Stimulated activated CD8-positive, alpha-beta memory T cell treated with anti-CD3 and anti-CD28 coated beads, Interleukin-12 subunit alpha, Interleukin-12 subunit beta, amount 100 ng/mL, for 1 hour (primary cell): ENCODE results near the gene WFDC13.
"Not testable (repeated sequence)": the region's sequence is repeated elsewhere in the genome, so short reads cannot be mapped to it uniquely, and the experiment has no call there.

Source experiments
- DNase-seq: peaks from one replicate; pipeline ENCODE4 v3.0.0-alpha.2; 2020; ENCODE audit warnings: low read depth

WFDC13 gene, protein sequence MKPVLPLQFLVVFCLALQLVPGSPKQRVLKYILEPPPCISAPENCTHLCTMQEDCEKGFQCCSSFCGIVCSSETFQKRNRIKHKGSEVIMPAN

DNA sequence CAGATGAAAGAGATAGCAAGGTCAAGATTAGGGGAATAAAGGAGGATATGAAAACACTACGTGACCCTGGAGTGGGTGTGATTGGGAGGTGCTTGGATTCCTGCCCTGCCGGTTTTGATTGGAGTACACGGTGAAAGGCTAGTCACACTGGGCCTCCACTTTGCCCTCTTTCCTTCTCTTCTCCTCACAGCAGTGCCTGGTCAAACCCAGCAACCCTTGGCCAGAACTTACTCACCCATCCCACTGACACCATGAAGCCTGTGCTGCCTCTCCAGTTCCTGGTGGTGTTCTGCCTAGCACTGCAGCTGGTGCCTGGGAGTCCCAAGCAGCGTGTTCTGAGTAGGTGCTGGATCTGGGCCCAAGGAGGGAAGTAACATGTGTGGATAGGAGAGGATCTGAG lies at the start of gene WFDC13:
Gene WFDC13, plus strand, starts transcription at position 166 of the 400 bp plus-strand sequence. Its CDS starts 86 bp downstream, at position 252.
- DNase-seq = no peak

GRCh38 chr20:45657038-45657437 lies 44.8 kb upstream of the WFDC13 start:
- not testable (repeated sequence) for DNase-seq

DNA sequence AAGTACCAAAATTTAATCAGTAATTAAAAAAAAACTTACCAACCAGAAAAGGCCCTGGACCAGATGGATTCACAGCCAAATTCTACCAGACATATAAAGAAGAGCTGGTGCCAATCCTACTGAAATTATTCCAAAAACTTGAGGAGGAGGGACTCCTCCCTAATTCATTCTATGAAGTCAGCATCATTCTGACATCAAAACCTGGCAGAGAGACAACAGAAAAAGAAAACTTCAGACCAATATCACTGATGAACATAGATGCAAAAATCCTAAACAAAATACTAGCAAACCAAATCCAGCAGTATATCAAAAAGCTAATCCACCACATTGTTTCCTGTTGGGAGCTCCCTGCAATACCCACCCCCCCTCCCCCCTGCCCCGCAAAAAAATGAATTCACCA lies 31.7 kb upstream of the WFDC13 start, which contains the start of gene WFDC11:
Gene WFDC11, minus strand, starts transcription at position 101 of the 400 bp plus-strand sequence. CDS start 19,639 bp downstream, outside the sequence.
- no peak for DNase-seq

- no peak for DNase-seq
These were observed 29.1 kb upstream of the WFDC13 start for GRCh38 chr20:45672765-45673164.

GRCh38 chr20:45679650-45680049 lies 22.2 kb upstream of the WFDC13 start:
- no peak for DNase-seq

DNA sequence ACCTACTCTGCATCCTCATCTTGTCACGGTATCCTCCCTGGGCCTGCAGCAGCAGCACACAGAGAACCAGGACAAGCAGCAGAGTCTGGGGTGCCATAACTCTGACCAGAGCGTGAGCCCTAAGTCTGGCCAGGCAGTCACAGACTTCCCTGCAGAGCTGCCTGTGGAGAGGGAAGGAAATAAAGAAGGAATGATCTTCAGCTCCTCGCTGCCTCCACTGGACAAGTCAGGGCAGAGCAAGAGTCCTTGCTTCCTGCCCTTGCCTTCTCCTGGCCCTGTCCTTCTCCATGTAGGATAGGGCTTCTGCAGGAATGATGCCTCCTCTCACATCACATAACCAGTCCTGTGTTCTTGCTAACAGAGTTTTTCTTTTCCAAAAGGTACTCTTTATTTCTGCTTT lies 15.9 kb upstream of the WFDC13 start:
- no peak for DNase-seq

GRCh38 chr20:45693346-45693745 lies 8.5 kb upstream of the WFDC13 start:
- not testable (repeated sequence) for DNase-seq

DNA sequence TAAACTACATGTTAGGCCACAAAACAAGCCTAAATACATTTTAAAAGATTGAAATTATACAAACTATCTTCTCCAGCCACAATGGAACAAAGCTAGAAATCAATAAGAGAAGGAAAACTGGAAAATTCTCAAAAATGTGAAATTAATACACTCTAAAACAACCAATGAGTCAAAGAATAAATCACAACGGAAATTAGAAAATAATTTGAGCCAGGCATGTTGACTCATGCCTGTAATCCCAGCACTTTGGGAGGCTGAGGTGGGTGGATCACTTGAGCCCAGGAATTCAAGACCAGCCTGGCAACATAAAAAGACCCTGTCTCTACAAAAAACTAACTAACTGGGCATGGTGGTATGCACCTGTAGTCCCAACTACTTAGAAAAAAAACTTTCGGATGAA lies 6.3 kb upstream of the WFDC13 start:
- DNase-seq = no peak

GRCh38 chr20:45701104-45701503 lies 734 bp upstream of the WFDC13 start:
- DNase-seq = no peak

DNA sequence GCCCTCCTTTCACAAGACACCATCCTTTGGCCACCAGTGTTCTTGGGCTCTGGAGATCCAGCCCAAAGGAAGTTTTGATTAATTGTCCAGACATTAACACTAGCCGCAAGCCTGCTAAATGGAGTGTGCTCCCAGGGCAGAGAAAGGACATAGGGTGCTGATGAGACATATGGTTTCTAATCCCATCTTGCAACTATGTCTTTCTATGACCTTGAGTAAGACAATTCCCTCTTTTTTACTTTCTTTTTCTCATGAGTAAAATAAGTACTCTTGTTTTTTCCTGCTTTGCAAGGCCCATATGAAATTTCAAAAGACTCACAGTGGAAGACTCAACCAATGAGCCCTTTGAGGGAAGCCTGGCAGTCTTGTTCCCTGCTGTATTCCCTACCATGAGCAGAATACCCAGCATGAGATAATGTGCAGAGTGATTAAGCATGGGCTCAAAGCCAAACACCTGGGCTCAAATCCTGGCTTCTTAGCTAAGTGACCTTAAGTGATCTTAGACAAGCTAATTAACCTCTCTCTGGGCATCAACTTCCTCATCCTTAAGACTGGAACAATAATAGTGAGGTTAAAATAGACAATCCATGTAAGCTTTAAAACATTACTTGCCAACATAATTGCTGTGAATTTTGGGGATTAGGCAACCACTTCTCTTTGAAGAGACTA lies 3.3 kb downstream of the WFDC13 start, which contains the start of gene WFDC10B:
Gene WFDC10B, minus strand, starts transcription at position 51 of the 669 bp plus-strand sequence. CDS start 19,027 bp downstream, outside the sequence.
- DNase-seq = no peak

- DNase-seq = not testable (repeated sequence)
These were observed 14.4 kb downstream of the WFDC13 start for GRCh38 chr20:45716141-45716688.

DNA sequence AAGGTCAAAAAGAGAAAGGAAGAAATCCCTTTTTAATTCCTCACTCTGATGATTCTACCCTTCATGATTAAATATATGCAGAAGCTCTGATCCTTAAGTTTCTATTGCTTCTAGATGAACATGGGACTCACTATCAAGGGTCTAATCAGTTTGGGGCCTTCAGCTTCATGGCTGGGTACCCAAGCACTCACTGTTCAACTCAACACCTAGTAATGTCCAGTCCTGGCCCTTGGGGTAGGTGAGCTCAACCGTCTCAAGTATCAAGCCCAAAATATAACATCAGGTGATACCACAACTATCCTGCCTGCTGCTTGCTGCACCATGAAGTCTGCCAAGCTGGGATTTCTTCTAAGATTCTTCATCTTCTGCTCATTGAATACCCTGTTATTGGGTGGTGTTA lies 20.2 kb downstream of the WFDC13 start, which contains the start of gene SPINT4:
Gene SPINT4, plus strand, starts transcription at position 301 of the 400 bp plus-strand sequence. Its CDS starts 21 bp downstream, at position 322.
- no peak for DNase-seq

GRCh38 chr20:45725134-45725533 lies 23.3 kb downstream of the WFDC13 start:
- DNase-seq = no peak

DNA sequence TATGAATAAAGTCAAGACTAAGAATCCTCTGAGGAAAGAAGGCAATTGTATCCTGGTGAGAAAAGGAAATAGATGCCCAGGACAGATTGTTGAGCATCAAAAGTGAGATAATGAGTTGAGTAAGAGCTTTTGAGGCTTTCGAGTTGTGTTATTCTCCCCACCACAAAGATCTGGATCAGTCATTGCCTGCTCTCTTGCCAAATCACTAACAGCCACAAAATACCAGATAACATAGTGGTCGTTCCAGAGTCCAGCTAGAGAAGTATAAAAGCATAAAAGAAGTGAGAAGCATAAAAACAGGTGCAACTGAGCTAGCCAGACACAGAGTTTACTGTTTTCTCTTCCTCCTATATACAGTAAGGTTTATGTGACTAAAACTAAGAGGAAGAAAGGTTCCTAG lies 25.2 kb downstream of the WFDC13 start:
- DNase-seq = no peak

GRCh38 chr20:45732199-45732598 lies 30.4 kb downstream of the WFDC13 start:
- no peak for DNase-seq

DNA sequence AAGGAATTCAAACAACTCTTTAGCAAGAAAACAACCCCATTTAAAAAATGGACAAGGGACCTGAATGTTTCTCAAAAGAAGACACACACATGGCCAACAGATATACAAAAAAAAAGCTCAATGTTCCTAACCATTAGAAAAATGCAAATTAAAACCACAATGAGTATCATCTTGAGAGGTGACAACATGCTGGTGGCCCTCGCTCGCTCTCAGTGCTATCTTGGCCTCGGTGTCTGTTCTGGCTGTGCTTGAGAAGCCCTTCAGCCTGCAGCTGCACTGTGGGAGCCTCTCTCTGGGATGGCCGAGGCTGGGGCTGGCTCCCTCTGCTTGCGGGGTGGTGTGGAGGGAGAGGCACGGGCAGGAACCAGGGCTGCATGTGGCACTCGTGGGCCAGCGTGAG lies 33.7 kb downstream of the WFDC13 start:
- DNase-seq = no peak

DNA sequence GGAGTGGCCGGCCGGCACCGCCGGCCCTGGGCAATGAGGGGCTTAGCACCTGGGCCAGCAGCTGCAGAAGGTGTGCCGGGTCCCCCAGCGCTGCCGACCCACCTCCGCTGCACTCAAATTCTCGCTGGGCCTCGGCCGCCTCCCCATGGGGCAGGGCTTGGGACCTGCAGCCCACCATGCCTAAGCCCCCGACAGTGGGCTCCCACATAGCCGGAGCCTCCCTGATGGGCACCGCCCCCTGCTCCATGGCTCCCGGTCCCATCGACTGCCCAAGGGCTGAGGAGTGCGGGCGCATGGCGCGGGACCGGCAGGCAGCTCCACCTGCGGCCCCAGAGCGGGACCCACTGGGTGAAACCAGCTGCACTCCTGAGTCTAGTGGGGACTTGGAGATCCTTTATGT lies 34.1 kb downstream of the WFDC13 start:
- DNase-seq = no peak

DNA sequence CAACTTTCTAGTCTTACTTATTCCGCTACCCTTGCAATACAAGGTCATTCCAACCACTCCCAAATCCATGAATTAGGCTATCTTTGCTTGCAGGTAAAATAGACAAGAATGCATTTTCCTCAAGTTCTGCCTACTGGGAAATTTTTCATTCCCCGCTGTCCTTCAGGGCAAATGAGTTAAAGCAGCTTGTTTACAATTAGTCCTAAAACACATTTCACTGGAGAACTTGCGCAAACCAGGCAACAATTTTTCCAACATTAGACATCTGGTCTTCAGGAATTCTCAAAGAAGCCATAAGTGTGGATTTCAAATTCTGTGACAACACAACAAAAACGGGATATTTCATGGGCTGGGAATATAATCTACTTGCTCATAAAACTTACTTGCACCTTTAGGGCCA lies 40.8 kb downstream of the WFDC13 start:
- DNase-seq = no peak

DNA sequence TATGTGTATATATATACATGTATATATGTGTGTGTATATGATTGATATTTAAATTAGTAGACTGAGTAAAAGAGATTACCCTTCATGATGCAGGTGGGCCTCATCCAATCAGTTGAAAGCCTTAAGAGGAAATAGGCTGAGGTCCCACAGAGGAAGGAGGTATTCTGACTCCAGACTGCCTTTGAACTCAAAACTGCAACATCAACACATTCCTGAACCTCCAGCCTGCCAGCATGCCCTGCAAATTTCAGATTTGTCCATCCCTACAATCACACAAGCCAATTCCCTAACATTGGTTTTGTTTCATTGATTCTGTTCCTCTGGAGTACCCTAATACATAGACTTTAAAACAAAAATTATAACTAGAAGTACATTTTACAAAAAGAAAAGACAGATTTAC lies 43.2 kb downstream of the WFDC13 start:
- DNase-seq = no peak

DNA sequence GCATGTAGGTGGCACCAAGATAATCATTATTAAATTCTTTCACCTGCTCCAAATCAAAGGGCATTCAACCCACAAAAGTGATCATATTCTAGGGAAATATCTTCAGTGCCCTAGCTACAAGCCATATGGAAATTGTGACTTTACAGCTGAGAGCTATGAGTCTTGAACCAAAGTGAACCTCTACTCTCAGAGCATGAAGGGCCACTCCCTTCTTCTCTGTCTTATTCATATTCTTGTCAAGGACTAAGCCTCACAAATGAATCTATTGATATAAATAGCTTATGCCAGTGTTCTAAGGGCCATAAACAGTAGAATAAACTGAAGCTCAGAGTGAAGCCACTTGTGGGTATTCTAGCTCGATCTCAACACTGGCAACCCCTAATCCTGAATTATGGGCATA lies 49.9 kb downstream of the WFDC13 start:
- DNase-seq = no peak

DNA sequence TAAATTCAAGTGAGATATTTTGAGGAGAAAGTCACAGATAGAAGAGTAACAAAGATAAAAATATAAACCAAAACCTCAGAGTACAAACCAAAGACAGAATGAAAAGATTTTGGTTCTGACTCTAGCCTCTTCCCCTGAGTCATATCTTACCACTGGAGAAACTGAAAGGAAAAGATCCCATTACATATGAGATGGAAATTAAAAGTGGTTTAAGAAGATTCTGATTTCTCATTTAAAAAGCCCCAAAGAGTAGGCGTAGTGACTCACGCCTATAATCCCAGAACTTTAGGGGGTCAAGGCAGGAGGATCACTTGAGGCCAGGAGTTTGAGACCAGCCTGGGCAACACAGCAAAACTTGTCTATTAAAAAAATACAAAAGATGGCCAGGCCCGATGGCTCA lies 50.9 kb downstream of the WFDC13 start:
- DNase-seq = no peak

DNA sequence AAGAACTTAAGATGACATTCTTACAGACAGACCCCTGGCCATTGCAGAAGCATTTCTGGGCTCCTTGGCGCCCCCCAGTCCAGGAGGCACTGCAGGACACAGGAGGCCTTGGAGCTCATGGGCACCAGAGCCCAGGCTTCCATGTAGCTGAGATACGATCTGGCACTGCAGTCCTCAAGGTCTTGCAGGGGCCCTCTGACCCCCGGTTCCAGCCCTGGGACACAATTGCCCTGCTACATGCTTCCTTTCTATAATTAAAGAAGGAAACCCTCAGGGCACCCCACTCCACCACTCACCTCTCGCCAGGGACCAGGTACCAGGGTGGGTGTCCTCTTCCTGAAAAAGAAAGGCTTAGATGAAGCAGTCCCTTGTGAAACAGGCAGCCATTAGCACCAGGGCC lies 56.3 kb downstream of the WFDC13 start:
- no peak for DNase-seq
